HL-60 (cell line): ENCODE data around the gene NF1.

Source experiments
- SPI1 ChIP-seq: IDR thresholded peaks from 2 replicates; pipeline ENCODE4 v1.6.1; 2012; ENCODE audit warnings: low read depth, mild to moderate bottlenecking, borderline replicate concordance
- TF ChIP-seq, protein P1 (sequence below): IDR thresholded peaks from one replicate; pipeline ENCODE4 v1.5.1; 2011; ENCODE audit warnings: low read length, control low read depth, inconsistent platforms; ENCODE audit not compliant: insufficient read depth
- TF ChIP-seq, protein P2 (sequence below): IDR thresholded peaks from 2 replicates; pipeline ENCODE4 v1.6.1; 2012; ENCODE audit warnings: low read depth; ENCODE audit not compliant: insufficient replicate concordance

DNA sequence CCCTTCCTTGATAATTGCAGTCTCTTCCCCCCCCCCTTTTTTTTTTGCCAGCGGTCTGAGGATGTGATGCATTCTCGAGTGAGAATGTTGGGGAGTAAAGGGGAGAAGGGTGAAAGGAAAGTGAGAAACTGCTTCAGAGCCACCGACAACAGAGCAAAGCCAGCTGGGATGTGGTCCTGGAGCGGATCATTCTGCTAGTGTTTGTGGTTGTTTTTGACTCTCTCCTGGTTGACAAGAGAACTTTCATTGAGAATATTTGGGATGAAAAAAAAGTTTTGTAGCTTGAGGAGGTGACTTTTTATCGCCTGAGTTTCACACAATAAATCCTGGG, 1.3 kb downstream of the NF1 start:
- TF ChIP-seq, protein P1, sequence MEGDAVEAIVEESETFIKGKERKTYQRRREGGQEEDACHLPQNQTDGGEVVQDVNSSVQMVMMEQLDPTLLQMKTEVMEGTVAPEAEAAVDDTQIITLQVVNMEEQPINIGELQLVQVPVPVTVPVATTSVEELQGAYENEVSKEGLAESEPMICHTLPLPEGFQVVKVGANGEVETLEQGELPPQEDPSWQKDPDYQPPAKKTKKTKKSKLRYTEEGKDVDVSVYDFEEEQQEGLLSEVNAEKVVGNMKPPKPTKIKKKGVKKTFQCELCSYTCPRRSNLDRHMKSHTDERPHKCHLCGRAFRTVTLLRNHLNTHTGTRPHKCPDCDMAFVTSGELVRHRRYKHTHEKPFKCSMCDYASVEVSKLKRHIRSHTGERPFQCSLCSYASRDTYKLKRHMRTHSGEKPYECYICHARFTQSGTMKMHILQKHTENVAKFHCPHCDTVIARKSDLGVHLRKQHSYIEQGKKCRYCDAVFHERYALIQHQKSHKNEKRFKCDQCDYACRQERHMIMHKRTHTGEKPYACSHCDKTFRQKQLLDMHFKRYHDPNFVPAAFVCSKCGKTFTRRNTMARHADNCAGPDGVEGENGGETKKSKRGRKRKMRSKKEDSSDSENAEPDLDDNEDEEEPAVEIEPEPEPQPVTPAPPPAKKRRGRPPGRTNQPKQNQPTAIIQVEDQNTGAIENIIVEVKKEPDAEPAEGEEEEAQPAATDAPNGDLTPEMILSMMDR, result no peak
- TF ChIP-seq, protein P2, sequence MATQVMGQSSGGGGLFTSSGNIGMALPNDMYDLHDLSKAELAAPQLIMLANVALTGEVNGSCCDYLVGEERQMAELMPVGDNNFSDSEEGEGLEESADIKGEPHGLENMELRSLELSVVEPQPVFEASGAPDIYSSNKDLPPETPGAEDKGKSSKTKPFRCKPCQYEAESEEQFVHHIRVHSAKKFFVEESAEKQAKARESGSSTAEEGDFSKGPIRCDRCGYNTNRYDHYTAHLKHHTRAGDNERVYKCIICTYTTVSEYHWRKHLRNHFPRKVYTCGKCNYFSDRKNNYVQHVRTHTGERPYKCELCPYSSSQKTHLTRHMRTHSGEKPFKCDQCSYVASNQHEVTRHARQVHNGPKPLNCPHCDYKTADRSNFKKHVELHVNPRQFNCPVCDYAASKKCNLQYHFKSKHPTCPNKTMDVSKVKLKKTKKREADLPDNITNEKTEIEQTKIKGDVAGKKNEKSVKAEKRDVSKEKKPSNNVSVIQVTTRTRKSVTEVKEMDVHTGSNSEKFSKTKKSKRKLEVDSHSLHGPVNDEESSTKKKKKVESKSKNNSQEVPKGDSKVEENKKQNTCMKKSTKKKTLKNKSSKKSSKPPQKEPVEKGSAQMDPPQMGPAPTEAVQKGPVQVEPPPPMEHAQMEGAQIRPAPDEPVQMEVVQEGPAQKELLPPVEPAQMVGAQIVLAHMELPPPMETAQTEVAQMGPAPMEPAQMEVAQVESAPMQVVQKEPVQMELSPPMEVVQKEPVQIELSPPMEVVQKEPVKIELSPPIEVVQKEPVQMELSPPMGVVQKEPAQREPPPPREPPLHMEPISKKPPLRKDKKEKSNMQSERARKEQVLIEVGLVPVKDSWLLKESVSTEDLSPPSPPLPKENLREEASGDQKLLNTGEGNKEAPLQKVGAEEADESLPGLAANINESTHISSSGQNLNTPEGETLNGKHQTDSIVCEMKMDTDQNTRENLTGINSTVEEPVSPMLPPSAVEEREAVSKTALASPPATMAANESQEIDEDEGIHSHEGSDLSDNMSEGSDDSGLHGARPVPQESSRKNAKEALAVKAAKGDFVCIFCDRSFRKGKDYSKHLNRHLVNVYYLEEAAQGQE, result no peak
- no peak for TF ChIP-seq SPI1
